GM21447 (cell line): ENCODE measurements around the gene KLHL34.

Experiments used
- ATAC-seq: cut with Tn5 transposase; IDR thresholded peaks from one replicate; pipeline ENCODE4 v1.9.1; 2021; ENCODE audit not compliant: unreplicated experiment

Gene KLHL34

DNA sequence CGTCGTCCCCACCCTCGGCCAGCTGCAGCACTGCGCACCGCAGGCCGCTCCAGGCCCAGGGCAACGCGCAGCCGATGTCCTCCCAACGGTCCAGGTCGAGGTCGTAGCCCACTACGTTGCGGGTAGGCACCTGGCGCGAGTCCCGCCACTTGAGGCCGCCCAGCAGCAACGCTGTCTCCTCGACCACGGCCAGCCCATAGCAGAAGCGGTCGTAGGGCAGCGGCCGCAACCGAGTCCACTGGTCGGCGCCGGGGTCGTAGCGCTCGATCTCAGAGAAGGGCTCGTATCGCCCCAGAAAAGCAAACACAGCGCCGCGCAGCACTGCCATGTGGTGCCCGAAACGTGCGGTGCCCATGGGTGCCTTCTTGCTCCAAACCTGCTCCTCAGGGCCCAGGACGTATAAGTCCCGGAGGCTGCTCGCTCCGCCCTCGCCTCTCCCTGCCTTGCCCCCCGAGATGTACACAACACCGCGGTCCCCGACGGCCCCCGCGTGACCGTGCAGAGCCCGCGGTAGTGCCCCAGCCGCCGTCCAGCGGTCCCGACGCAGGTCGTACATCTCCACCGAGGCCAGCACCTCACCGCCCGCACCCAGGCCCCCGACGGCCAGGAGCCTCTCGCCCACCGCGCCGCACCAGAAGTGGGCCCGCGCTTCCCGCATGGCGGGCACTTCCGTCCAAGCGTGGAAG lies 2.1 kb downstream of the KLHL34 start:
- ATAC-seq: peak; percentile 17

DNA sequence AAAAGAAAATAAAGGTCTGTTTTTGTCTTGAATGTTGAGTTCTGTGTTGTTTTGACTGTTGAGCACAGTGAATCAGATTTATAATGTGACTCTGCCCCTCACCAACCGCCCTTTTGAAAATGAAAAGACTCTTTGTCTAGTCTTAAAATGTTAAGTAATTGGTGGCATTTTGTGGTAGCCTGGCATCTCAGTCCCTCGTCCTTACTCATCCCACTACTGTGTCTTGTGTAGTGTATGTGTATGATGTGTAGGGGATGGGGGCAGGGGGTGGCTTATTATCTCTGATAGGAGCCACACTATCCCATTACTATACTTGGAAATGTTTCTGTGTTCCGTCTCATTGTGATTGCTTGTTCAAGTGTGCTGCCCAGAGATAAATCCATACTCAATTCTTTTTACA lies 12.2 kb downstream of the KLHL34 start:
- no peak for ATAC-seq

DNA sequence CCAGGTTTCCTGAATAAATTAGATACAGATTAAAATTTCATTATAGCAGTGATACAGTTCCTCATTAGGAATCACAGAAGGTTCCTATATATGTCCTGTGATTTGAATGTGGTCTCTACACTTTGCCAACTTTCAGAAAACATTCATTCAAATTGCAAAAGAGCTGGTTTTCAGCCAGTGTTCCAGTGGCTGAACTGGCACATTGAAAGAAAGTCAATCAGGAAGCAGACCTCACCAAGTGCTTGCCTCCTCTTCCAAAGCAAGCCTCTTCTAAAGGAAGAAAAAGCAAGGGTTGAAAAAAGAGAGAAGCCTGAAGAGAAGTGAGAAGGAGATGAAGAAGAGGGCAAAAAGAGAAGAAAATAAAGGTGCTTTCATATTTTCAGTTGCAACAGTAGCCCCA lies 12.7 kb downstream of the KLHL34 start:
- ATAC-seq: no peak

DNA sequence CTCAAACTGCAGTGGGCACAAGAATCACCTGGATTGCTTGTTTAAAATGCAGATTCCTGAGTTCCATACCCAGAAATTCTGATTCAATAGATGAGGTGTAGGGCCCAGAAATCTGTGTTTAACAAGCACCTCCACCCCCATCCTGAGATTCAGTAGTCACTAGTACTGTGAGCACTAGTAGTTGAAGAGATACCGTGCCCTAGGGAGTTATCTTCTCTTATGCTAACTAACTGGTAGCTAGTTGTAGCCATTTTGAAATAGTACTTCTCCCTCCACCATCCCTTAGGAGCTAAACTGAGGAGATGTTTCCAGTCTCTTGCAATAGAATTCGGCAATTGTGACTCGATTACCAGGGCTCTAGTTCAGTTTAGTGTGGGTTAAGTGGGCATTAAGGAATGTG lies 18.4 kb downstream of the KLHL34 start:
- ATAC-seq: no peak

DNA sequence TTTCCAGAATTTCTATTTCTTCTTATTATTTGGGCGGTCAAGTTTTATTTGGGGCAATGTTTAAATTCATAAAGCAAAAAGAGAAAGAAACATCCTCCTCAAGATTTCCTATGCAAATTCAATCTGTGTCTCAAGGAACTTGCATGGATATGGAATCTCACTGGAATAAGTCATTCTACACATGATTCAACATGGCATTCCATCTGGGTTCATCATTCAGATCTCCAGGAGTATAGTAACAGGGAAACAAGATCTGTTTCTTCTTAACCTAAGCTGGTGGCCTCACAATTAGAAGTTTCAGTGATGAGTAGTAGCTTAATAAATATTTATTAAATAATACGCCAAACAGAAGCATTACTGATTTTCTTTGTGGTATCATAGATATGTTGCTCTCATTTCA lies 19.8 kb downstream of the KLHL34 start:
- ATAC-seq: no peak

DNA sequence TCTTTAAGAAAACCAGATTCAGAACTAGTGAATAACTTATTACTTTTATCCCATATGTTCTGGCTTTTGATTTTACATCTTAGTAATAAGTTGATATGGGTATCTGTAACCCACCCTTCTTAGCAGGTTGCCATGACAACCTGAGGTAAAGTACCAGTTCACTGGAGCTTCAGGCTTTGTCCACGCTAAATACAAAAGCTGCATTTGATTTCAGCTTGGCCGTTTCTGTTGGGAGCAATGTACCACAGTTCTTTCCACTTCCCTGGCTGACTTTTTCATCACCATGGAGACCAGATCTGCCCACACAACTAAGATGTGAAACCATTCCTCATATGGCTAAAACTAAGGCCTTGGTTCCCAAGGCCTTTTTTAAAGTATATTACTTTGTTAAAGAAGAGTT lies 26.1 kb downstream of the KLHL34 start:
- ATAC-seq: no peak

DNA sequence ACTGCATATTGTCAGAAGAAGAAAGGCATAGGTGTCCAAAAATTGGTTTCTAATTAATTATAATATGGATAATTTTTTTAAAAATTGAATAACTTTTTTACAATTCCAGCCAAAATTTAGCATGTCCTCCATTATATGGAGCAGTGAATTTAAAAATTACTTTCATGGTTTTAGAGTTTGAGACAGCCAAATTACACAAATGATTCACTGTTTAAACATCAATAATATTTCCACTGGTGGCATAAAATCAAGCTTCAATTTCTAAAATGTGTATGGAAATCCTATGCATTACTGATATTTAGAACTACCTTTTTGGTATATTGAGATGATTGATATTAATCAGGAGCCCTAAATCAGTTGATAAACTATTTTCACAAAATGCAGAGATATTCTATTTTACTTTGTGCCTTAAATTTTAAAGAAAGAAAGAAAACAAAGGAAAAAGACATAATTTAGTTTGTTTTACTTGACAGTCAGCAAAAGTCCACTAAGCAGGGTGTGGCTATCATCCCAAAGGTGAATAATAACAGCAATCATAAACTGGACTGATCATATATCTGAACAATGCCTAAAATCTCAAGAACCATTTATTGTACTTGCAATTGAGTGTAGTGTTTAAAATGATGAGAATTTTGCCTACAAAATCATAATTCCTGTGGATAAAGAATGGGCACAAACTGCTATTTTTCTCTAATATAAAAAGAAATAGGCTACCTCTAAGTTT lies 34.2 kb downstream of the KLHL34 start:
- no peak for ATAC-seq

DNA sequence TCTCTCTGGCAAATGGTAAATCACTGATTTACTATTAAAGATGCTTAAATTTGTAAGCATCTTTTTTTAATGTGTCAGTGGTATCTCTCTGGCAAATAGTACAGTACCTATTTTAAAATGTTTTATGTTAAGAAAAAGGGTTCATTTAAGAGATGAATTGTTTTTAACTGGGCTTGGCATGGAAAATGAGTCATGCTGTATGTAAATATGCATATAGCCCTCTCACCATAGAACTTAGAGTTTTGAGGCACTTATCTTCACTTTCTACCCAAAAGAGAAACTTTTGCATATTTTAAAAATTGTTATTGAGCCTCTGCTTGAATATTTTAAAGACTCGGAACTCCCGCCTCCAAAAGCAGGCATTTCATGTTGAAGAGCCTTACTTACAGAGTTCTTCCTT lies 37.9 kb downstream of the KLHL34 start:
- ATAC-seq: no peak

DNA sequence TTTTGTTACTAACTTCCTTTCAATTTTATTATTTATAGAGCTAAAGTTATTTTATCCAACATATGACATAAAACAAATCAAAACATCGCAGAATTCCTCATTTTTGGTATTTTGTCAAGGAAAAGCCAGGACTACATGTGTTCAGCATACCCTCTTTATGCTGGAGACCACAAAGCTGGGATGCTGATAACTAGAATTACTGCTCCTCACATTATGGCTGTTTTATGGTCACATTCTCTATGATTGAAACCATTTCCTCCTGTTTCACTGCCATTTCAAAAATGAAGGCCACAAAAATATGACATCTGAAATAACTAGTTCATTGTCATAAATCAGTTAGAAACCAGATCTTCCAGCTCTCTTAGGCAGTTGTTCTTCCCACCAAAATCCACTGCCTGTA lies 41.7 kb downstream of the KLHL34 start:
- ATAC-seq: no peak

DNA sequence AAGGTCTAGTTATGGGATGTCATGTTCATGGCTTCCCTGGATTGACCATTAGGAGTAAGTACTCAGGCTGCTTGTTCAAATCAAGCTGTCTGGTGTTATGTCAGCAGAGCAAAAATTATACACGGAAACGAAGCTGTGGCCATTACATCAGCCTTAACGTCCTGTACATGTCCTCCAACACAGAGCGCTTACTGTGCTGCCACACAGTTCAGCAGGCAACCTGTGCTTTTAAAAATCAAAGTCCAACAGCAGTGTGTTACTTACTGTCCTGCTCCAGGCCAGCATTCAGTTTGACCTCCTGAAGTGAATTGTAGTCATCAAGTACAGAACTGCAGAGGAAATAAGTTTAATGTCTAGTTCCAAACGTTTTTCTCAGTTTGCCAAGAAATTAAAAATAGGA lies 46.0 kb downstream of the KLHL34 start:
- no peak for ATAC-seq

DNA sequence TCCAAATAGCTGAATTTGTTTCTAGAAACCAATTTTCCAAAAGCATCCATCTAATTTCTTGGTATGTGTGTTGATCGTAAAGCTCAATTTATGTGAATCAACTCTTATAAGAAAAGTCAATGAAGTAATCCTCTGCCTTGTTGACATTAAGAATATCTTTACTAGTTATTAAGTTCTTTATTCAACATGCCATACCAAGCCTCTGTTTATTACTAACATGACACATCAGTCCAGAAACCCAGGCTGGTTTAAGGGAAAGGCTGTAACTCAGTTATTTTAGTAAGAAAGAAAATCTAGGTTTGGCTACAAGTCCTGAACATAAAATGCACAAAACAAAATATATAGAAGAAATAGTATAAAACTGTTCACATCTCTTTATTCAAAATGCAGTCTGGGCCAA lies 48.0 kb downstream of the KLHL34 start:
- ATAC-seq: no peak

DNA sequence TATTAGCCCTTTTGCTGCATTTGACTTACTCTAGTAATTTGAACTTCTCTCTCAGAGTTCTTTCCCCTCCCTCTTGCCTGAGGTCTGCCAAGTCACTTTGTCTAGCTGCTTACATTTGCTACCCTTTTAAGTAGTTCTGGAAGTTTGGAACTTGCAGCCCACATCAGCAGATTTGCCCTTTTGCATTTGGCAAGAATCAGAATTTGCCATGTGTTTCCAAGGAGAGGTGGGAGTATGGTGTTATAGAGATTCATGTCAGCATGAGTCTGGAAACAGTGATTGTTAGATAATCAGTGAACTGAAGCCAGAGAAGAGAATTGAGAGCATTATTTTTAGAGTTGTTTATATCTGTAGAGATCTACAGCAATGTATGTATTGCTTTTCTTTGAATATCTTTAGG lies 52.1 kb downstream of the KLHL34 start:
- no peak for ATAC-seq
